GM12891 (cell line): ENCODE data around the gene FAM3D.

Experiments used
- POLR2A ChIP-seq: IDR thresholded peaks from 2 replicates; pipeline ENCODE4 v1.6.1; 2011; ENCODE audit warnings: low read depth, low read length, control low read depth
- SPI1 ChIP-seq: IDR thresholded peaks from 2 replicates; pipeline ENCODE4 v1.6.1; 2011; ENCODE audit warnings: low read depth, low read length, control low read depth
- TAF1 ChIP-seq: IDR thresholded peaks from 2 replicates; pipeline ENCODE4 v1.6.1; 2011; ENCODE audit warnings: low read depth, low read length, control low read depth

DNA sequence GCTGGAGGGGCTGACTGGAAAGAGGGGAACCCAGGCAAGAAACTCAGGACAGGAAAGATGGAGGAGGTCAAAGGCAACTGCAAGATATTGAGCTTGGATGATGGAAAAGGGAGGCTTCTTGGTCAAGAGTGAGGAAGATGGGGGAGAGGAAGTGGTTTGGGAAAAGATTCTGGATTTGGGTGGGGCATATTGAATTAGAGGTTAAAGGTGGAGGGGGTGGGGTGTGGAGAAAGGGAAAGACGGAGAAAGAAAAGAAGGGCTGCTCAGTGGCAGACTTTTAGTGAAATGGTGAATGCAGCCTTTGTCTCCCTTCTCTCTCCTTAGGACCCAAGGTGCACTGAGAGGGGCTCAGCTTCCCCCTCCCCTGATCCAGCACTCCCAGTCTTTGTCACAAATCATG, 655 bp upstream of the FAM3D start:
- no peak for TF ChIP-seq POLR2A
- TF ChIP-seq SPI1: no peak
- no peak for TF ChIP-seq TAF1
